8988T (cell line): ENCODE results near the gene GNG12.

Source experiments
- DNase-seq: peaks from one replicate; pipeline ENCODE4 v3.0.0; 2011

GNG12 gene

GRCh38 chr1:67832737-67833601, at the start of gene GNG12:
Gene GNG12, minus strand, starts transcription at chr1:67833467. Its CDS starts 125,781 bp downstream, at chr1:67707686.
- DNase-seq = peak; percentile 55

GRCh38 chr1:67882196-67882958, 49.1 kb upstream of the GNG12 start:
- no peak for DNase-seq

GRCh38 chr1:67880056-67880601, 46.9 kb upstream of the GNG12 start:
- DNase-seq = no peak

- DNase-seq = no peak
Measured at GRCh38 chr1:67879485-67879884, 46.2 kb upstream of the GNG12 start.

- no peak for DNase-seq
Measured at GRCh38 chr1:67874501-67875111, 41.3 kb upstream of the GNG12 start.

- DNase-seq = no peak
Measured at GRCh38 chr1:67869233-67869632, 36.0 kb upstream of the GNG12 start.

GRCh38 chr1:67863637-67864036, 30.4 kb upstream of the GNG12 start:
- DNase-seq = no peak

- no peak for DNase-seq
Measured at GRCh38 chr1:67862685-67863084, 29.4 kb upstream of the GNG12 start.

GRCh38 chr1:67861856-67862516, 28.7 kb upstream of the GNG12 start:
- DNase-seq = no peak

GRCh38 chr1:67860776-67861175, 27.5 kb upstream of the GNG12 start:
- DNase-seq = no peak

- no peak for DNase-seq
Measured at GRCh38 chr1:67856921-67857320, 23.7 kb upstream of the GNG12 start.

GRCh38 chr1:67855961-67856360, 22.7 kb upstream of the GNG12 start:
- DNase-seq = no peak

- DNase-seq = no peak
Measured at GRCh38 chr1:67855444-67855843, 22.2 kb upstream of the GNG12 start.

- no peak for DNase-seq
Measured at GRCh38 chr1:67853704-67854103, 20.4 kb upstream of the GNG12 start.

- no peak for DNase-seq
Measured at GRCh38 chr1:67851800-67852199, 18.5 kb upstream of the GNG12 start.

- no peak for DNase-seq
Measured at GRCh38 chr1:67850611-67851075, 17.4 kb upstream of the GNG12 start.

- DNase-seq = no peak
Measured at GRCh38 chr1:67850151-67850551, 16.9 kb upstream of the GNG12 start.

- no peak for DNase-seq
Measured at GRCh38 chr1:67847466-67847865, 14.2 kb upstream of the GNG12 start.

- DNase-seq = no peak
Measured at GRCh38 chr1:67846538-67846937, 13.3 kb upstream of the GNG12 start.

- DNase-seq = no peak
Measured at GRCh38 chr1:67844988-67845387, 11.7 kb upstream of the GNG12 start.

- no peak for DNase-seq
Measured at GRCh38 chr1:67843746-67844145, 10.5 kb upstream of the GNG12 start.

GRCh38 chr1:67843331-67843730, 10.1 kb upstream of the GNG12 start:
- DNase-seq = no peak

- no peak for DNase-seq
Measured at GRCh38 chr1:67840449-67840848, 7.2 kb upstream of the GNG12 start.
